HT-29 (cell line): ENCODE data around the gene KDM4F. TPM values are rescaled to one million over a fixed set of nuclear protein-coding genes. Genes with fewer than 3 reads are reported as not detected.

Experiments
- DNase-seq: peaks from one replicate; pipeline ENCODE4 v3.0.0-alpha.2; 2015; ENCODE audit warnings: low spot score
- total RNA-seq: library from RNA; depleted of rRNA; stranded (reverse); fragments of >200 nt; shearing (Covaris generic); gene quantifications from 2 replicates; pipeline ENCODE4 v1.2.3, GENCODE V29; 2014

KDM4F gene
- total RNA-seq, 1 experiment from 2014 or later: not detected

DNA sequence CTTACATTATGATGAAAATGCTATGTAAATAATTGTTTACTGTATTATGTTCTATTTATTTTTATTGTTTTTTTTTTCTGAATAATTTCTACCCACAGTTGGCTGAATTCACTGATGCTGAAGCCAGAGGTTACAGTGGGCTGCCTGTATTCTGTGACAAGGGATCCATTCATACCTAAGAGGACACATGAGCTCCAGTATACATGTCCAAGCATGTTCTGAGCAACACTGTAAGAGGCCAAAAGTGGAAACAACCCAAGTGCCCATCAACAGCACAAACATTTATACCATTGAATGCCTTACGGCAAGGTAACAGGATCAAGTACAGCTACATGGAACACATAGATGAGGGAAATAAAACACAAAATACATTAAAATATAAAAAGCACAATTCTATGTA lies 16.1 kb downstream of the KDM4F start:
- no peak for DNase-seq

DNA sequence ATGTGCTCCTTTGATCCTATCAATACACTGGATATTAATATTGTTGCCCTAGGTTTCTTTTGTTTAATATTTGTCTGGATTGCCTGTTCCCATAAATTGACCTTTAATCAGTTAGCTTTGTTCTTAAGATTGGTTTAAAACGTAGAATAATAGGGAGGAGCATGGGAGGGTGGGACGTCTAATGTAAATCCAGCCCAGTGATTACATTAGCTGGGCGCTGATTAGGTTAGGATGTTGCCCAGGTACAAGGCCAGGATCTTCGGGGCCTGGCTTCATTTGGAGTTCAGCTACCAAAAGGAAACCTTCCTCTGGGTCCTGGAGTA lies 17.5 kb downstream of the KDM4F start, which contains the start of gene SRSF8:
Gene SRSF8, plus strand, starts transcription at position 204 of the 323 bp plus-strand sequence. CDS start 308 bp downstream, outside the sequence.
- no peak for DNase-seq

DNA sequence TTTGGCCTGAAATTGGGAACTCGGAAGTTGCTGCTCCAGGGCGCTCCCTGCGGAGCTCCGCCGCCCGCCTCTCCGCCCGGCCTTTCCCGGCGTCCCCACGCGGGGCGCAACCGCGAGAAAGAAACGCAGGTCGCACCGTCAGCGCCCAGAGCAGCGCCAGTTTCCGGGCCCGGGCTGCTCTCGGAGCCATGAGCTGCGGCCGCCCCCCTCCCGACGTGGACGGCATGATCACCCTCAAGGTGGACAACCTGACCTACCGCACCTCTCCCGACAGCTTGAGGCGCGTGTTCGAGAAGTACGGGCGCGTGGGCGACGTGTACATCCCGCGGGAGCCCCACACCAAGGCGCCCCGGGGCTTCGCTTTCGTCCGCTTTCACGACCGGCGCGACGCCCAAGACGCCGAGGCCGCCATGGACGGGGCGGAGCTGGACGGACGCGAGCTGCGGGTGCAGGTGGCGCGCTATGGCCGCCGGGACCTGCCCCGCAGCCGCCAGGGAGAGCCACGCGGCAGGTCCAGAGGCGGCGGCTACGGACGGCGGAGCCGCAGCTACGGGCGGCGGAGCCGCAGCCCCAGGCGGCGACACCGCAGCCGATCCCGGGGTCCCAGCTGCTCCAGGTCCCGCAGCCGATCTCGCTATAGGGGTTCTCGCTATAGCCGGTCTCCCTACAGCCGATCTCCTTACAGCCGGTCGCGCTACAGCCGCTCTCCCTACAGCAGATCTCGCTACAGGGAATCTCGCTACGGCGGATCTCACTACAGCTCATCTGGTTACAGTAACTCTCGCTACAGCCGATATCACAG lies 18.0 kb downstream of the KDM4F start:
- peak; percentile 82 for DNase-seq

DNA sequence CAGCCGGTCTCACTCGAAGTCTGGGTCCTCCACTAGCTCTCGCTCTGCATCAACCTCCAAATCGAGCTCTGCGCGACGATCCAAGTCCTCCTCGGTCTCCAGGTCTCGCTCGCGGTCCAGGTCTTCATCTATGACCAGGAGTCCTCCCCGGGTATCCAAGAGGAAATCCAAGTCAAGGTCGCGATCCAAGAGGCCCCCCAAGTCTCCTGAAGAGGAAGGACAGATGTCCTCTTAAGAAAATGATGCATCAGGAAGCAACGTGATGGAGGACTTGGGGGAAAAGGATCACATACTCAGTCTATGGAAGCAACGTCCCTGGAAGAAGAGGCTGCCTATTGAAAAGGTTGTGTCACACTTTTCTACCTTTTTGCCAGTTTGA lies 18.6 kb downstream of the KDM4F start:
- no peak for DNase-seq

DNA sequence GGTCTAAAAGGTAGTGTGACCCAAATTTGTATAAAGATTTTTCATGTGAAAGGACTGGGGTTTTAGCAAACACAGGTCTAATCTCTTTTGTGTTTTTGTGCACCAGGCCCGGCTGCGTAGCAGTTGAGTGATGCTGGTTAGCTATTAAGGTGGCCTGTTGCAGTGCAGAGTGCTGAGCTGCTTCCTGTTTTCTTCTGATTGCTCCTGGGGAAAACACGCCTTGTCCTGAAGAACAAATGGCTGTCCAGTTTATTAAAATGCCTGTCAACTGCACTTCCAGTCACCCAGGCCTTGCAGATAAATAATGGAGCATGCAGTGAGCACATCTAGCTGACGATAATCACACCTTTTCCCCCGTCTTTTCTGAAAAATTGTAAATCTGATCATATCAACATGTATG lies 19.3 kb downstream of the KDM4F start:
- DNase-seq: peak; percentile 95

DNA sequence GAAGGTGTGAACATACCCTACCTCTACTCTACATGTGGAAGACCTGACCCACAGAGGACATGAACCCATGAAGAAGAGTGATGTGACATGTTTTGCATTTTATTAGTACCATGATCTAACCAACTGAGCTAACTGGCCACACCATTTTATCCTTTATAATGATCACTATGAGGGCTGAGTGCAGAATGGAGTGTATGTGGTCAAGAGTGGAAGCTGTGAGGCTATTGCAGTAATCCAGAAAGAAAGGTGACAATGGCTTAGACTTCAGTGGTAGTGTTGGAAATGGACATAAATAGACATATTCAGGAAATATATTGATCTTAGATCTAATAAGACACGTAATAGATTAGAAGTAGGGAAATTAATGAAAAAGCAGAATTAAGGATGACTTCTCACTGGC lies 21.2 kb downstream of the KDM4F start:
- no peak for DNase-seq

DNA sequence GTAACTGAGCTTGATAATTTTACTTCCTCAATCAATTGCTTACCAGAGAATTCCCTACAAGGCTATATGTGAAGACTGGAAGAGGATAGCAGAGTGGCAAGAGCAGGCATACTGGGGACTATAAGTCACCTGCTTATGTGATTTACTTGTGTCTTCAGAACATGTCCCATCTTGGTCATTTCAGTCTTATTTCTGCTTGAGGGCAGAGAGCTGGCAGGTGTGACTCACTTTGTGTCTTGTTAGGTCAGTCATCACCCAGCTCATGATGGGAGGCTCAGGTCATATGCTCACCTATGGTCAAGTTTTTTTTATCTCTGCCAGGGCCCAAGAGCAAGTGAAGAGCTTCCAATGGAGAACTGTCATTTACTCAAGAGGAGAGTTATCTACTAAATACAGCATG lies 23.7 kb downstream of the KDM4F start:
- no peak for DNase-seq

DNA sequence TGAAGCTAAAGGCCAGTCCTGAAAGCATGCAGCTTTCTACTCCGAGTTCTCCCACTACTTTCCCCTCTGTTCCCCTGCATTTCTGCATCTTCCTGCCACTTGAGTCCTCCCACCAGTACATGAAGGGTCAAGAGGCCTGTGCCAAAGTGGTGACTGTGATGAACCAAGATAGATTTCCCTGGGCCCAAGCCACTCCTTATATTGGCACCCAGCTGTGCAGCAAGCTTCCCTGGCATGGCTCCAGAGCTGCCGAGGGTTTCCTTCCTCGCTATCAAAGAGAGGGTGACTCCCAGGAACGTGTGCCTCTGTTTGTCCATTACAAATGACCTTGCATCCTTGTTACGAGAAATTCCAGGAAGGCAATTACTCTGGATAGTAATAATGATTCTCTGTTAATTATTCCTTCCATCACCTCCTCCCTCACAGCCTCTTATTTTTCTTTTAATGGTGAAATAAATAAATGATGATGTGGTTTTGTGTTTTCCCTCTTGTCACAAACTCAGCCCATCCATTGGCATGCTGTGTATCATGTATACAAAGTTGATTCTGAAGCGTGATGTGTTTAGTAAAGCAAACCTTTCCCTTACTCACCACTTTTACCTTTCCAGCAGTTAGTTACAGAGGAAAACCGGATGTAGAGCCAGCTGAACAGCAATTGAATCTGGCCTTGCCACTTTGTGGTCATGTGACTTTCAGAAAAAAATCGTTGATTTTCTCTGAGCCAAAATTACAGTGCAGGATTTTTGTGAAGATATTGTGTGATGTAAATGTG lies 25.8 kb downstream of the KDM4F start:
- peak; percentile 55 for DNase-seq

DNA sequence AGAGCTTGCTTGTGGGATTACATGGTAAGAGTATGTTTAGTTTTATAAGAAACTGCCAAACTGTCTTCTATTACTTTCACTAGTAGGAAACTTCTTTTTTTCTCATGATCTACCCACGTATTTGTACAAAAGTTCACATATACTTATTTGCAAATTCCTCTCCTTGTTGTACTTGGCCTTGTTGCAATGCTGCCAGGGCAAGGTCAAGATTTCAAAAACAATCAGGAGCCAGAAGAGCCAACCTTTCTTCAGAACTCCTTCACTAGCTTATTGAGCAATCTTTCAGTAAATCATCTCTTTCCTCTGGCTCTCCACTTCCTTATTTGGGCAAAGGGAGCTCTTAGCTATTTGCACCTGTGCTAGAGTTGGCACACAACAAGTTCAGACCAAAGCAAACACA lies 27.2 kb downstream of the KDM4F start:
- peak; percentile 58 for DNase-seq

DNA sequence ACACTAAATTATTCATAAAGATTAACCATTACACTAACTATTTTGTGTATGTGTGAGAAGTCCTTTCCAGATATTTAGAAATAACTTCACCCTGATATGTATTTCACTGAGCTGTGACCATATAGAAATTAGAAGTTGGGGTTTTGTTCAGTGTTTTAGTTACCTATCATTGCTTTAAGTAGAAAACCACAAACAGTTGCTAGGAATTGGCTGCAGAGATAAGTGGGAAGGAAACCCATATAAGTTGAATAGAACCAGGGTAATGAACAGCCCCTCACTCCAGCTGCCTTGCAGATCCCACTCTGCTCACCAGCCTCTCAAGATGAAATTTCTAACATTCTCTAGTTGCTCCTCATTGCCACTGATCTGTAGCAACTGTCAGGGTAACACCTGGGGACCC lies 27.8 kb downstream of the KDM4F start:
- DNase-seq: no peak

DNA sequence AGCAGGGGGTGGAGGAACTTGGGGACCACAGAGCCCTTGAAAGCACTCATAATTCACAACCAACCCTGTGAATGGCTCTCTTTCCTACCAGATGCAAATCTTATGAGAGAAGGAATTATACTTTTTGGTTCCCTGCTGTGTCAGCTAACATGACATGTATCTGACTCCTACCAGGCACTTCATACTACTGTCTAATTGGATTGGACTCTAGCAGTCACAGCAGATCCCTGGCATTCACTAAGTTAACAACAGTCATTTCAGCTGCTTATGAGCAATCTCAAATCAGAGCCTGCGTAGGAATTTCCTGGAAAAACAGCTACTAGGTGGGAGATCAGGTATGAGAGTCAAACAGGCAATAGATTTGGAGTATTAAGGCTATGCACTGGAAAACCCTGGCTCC lies 29.3 kb downstream of the KDM4F start:
- DNase-seq: no peak

DNA sequence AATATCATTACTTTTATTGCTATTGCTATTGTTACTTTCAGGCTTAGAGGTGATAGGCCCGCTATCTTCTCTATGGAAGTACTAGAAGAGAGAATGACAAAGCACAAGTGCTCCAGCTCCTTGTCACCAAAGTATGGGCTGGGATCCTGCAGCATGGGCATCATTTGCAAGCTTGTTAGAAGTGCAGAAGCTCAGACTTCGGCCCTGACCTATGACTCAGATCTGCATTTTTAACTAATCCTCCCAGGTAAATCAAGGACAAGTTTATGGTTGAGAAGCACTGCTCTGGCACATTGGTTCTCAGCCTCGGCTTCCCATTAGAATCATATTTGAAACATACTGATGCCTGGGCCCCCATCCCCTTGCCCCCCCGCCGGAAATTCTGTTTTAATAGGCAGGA lies 31.8 kb downstream of the KDM4F start:
- no peak for DNase-seq

DNA sequence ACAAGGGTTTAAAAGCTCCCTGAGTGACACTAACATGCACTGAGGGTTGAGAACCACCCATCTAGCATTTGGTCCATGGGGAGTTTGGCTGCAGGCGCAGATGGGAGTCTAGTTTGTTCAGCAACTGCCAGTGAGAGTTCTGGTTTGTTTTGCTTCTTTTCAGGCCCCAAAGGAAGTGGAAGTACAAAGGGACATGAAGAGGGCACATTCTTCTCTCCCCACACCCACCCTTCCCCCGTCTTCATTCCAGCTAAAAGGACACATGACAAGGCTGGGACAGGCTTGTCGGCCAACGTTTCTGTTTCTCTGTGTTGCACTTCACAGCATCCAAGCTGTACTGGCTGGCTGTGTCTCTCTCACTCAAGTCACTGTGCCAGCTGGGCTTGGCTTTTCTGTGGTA lies 32.2 kb downstream of the KDM4F start:
- no peak for DNase-seq

DNA sequence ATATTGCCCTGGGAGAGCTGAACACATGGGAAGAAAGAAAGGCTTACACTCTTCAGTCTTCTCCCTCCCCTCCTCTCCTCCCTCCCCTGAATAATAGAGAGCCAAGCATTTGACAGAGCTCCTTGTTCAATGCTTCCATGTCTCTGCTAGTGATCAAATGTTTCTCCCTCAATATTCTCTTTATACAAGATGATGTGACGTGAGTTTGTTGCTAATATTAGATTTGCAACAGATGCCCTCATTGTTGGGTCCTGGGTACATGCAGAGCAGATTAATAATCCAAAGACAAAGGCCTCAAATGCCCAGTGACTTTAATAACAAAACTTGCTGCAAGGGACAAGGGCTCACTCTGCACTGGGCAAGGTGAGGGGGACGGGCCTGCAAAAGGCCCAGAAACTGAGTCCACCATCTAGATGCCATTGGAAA lies 33.4 kb downstream of the KDM4F start:
- DNase-seq: no peak

DNA sequence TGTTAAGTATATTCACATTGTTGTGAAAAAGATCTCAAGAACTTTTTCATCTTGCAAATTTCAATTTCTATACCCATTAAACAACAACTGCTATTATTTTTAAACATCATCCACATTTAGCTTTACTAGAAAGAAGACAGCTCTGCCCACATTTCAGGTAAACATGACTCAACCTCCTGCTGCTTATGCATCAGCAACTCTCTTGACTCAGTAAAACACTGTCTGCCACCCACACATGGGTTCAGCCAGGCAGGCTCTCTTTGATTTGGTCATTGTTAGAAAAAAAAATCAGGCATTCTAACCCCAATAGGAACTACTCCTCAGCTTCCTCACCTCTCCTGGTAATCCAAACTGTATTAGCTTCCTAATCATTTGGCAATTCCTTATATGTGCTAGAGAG lies 35.3 kb downstream of the KDM4F start:
- DNase-seq: peak; percentile 44

DNA sequence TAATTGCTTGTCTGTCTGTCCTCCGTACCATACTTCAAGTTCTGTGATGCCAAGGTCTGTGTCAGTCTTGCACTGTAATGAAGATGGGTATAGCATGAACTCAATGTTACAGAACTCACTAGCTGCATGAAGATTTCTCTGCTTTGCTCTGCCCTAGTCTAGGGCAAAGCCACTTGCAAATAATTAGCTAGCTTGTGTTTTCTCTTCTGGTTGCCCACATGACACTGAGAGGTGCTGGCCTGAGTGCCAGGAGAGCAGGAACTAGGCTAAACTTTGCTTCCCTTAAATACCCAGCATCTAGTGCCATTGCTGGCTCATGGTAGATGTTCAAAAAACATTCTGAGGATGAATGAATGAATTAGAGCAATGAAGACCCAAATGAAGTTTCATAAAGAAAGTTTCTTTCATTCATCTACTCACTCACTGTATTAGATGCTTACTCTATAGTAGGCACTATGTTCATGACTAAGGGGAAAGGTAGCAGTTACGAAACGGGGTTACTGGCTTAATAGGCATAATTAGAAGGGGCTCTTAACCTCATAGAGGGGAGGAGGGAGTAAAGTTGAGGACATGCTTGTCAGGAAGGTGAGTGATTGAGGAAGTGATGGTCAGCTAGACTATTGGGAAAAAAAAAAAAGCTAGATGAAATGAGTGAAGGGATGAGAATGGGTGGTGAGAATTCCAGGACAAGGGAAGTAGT lies 36.0 kb downstream of the KDM4F start:
- no peak for DNase-seq

DNA sequence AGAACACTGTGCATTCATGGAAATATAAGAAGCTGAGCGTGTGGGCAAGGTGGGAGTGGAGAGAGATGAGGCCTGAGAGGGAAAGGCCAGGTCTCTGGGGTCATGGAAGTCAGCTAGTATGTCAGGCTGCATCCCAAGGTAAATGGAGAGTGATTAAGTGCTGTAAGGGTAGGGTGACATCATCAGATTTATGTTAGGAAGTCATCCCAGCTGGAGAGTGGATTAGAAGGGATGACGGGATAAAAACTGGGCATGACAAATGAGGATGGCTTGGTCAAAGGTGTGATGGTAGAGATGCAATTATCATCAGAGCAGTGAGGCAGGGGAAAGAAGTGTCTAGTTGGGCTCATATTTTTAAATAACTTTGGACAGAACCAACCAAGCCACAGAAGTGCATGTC lies 36.9 kb downstream of the KDM4F start:
- no peak for DNase-seq

DNA sequence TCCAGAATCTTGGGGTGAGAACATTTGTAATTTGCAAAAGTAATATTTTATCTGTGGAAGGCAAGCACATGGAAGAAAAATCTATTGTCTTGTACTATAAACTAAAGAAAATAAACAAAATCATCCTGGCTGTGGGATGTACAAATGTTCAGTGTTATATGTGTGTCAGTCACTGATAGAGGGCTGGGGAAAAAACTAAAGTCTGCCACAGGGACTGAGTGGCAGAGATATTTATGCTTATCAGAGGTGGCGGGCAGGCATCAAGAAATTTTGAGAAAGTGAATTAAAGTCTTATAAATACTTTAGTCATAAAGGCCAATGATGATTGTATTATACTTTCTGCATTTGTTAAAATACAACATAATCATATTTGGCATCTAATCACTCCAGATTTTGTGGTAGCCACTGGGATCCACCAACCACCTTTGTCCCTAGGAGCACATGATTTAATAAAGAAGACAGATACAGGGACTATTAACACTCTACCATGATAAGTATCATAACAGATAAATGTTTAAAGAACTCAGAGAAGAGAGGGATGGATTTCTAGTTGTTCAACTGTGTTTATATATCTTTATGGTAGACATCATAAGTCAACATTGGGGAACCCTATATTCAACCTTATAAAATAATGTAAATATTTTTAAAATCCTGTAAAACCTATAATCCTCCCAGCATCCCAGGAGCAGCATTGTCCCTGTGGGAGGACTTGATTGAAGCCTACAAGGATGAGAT lies 37.8 kb downstream of the KDM4F start:
- DNase-seq: no peak

DNA sequence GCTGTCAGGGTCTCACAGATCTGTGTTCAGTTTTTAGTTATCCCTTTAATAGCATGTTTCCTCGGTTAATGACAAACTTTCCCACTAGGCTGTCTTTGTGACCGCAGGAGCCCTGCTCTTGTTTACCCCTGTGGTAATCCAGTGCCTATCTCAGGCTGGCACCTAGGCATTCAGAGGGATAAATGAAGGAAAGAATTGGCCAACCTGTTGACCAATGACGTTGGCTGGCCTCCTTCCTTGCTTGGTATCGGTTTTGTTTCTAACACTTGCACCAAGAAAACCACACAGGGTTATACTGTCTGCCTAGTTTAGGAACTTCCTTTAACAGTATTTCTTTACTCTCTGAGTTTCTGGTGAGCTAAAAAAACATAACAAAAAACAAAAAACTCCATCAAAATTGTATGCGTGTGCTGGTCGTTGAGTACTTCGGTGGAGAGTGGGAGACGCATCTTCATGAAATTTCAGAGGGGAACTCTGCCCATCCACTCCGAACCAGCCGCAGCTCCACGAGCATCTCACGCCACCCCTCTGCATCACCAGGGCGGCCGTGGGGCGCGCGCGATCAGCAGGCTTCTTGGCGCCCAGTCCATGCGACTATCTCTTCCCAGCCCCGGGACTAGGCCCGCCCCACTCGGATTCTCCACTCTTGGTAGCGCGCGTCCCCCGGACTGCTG lies 39.9 kb downstream of the KDM4F start:
- DNase-seq: peak; percentile 68

DNA sequence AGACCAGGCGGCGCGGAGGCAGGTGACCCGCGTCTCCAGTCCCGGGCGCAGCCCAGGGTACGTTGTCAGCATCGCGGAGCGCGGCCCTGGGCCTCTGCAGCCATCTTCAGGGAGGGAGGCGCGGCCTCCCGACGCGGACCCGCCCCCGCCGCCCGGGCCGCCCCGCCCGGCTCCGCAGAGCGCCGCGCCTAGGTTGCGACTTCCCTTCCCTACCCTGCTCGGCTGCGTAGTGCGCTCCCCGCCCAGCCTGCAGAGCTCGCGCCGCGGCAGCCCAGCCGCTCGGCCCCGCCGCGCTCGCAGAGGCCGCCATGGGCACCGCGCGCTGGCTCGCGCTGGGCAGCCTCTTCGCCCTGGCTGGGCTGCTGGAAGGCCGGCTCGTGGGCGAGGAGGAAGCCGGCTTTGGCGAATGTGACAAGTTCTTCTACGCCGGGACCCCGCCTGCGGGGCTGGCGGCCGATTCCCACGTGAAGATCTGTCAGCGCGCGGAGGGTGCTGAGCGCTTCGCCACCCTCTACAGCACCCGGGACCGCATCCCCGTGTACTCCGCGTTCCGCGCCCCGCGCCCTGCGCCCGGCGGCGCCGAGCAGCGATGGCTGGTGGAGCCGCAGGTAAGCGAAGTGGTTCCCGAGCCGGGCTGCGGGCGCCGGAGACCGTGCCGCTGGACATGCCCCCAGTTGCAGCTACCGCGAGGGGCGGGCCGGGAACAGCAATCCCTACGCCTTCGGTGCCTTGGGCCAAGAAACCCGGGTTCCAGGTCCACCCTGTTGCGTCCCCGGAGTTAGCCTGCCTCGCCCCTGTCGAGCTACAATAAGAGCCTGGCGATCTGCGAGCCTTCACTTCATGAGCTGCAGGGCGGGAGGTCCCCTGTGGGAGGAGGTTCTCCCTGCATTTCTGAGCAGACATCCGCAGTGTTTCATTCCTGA lies 40.7 kb downstream of the KDM4F start, which contains the start of gene ENDOD1:
Gene ENDOD1, plus strand, starts transcription at position 227 of the 923 bp plus-strand sequence. Its CDS starts 82 bp downstream, at position 309.
- peak; percentile 89 for DNase-seq
